Measurements from ENCODE around the gene LPAR3.

DNA sequence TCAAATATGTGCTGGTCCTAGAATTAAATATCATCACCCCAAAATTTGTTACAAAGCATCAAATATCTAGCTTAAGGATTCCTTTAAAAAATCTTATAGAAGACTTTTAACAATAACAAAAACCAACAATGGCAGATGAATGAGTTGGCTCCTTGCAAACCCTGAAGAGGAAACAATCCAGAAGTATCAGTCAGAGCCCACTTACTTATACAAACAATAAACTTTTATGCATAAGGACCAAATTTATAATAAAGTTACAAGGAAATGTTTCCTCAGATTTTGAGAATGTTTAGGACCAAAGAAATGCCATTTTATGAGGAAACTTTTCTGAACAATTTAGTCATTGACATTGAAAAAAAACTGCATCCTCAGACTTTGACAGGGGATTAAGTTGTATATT lies 52.7 kb downstream of the LPAR3 start:
- TF ChIP-seq ZNF274 (IDR thresholded peaks at IDR 0.05; ENCODE audit: low read depth, low read length) = no peak
- no peak for TF ChIP-seq YY1 (IDR thresholded peaks at IDR 0.05; ENCODE audit: insufficient read depth, insufficient read length)
- TF ChIP-seq SUZ12 (IDR thresholded peaks at IDR 0.05; ENCODE audit: extremely low read depth, insufficient read depth, insufficient read length) = no peak

Data from NT2/D1 (cell line).